H9 (cell line): ENCODE results near the gene ARHGAP9. TPM values are rescaled to one million over a fixed set of nuclear protein-coding genes. Genes with fewer than 3 reads are reported as not detected.

Experiments
- DNase-seq: peaks from one replicate; pipeline ENCODE4 v3.0.0-alpha.2; 2017
- H2AFZ ChIP-seq: one replicate; pipeline ENCODE4 v1.6.1; 2013; ENCODE audit warnings: mild to moderate bottlenecking, low read length, control low read depth, moderate library complexity
- H2AK5ac ChIP-seq: 2 replicates; pipeline ENCODE4 v1.6.1; 2013; ENCODE audit warnings: low read length, control low read depth, mixed read lengths; ENCODE audit not compliant: insufficient read length
- H2BK120ac ChIP-seq: one replicate; pipeline ENCODE4 v1.6.1; 2013; ENCODE audit warnings: low read depth, mild to moderate bottlenecking, low read length, control low read depth, inconsistent platforms; ENCODE audit not compliant: poor library complexity, severe bottlenecking
- H2BK12ac ChIP-seq: 2 replicates; pipeline ENCODE4 v1.6.1; 2013; ENCODE audit warnings: low read length, control low read depth, mixed read lengths, low read depth; ENCODE audit not compliant: insufficient read length
- H2BK15ac ChIP-seq: 2 replicates; pipeline ENCODE4 v1.6.1; 2013; ENCODE audit warnings: low read depth, low read length, control low read depth
- H2BK20ac ChIP-seq: one replicate; pipeline ENCODE4 v1.6.1; 2013; ENCODE audit warnings: low read depth, mild to moderate bottlenecking, low read length, control low read depth, inconsistent platforms; ENCODE audit not compliant: poor library complexity, severe bottlenecking
- H2BK5ac ChIP-seq: 2 replicates; pipeline ENCODE4 v1.6.1; 2013; ENCODE audit warnings: low read length, control low read depth, mixed read lengths; ENCODE audit not compliant: insufficient read length
- H3K14ac ChIP-seq: 2 replicates; pipeline ENCODE4 v1.6.1; 2013; ENCODE audit warnings: low read length, control low read depth; ENCODE audit not compliant: insufficient read depth
- H3K18ac ChIP-seq: 2 replicates; pipeline ENCODE4 v1.6.1; 2013; ENCODE audit warnings: low read depth, mild to moderate bottlenecking, mixed read lengths, low read length, control low read depth; ENCODE audit not compliant: insufficient read length
- H3K23ac ChIP-seq: 2 replicates; pipeline ENCODE4 v1.6.1; 2013; ENCODE audit warnings: low read length, control low read depth, mixed read lengths, low read depth; ENCODE audit not compliant: insufficient read length
- H3K23me2 ChIP-seq: 2 replicates; pipeline ENCODE4 v1.6.1; 2013; ENCODE audit warnings: low read depth, mild to moderate bottlenecking, mixed read lengths, low read length, control low read depth; ENCODE audit not compliant: insufficient read length, poor library complexity, severe bottlenecking
- H3K27ac ChIP-seq: 2 replicates; pipeline ENCODE4 v1.5.1; 2013; ENCODE audit warnings: low read length, control low read depth, mixed read lengths, low read depth; ENCODE audit not compliant: insufficient read length
- H3K27me3 ChIP-seq: 2 replicates; pipeline ENCODE4 v1.6.1; 2013; ENCODE audit warnings: low read length, control low read depth, inconsistent platforms; ENCODE audit not compliant: insufficient read depth
- H3K4ac ChIP-seq: 2 replicates; pipeline ENCODE4 v1.6.1; 2013; ENCODE audit warnings: low read depth, mild to moderate bottlenecking, control low read depth, inconsistent platforms, low read length, moderate library complexity
- H3K4me1 ChIP-seq: 2 replicates; pipeline ENCODE4 v1.6.1; 2013; ENCODE audit warnings: low read length, control low read depth, inconsistent platforms; ENCODE audit not compliant: insufficient read depth
- H3K4me2 ChIP-seq: 2 replicates; pipeline ENCODE4 v1.6.1; 2013; ENCODE audit warnings: low read length, control low read depth, mixed read lengths; ENCODE audit not compliant: insufficient read length, insufficient read depth
- H3K56ac ChIP-seq: 2 replicates; pipeline ENCODE4 v1.6.1; 2013; ENCODE audit warnings: low read depth, mild to moderate bottlenecking, mixed read lengths, low read length, control low read depth; ENCODE audit not compliant: insufficient read length
- H3K79me1 ChIP-seq: 2 replicates; pipeline ENCODE4 v1.6.1; 2013; ENCODE audit warnings: low read depth, mild to moderate bottlenecking, moderate library complexity, low read length, control low read depth, inconsistent platforms; ENCODE audit not compliant: insufficient read depth, poor library complexity, severe bottlenecking
- H3K79me2 ChIP-seq: 2 replicates; pipeline ENCODE4 v1.6.1; 2013; ENCODE audit warnings: low read length, control low read depth, inconsistent platforms; ENCODE audit not compliant: insufficient read depth
- H3K9ac ChIP-seq: 2 replicates; pipeline ENCODE4 v1.6.1; 2013; ENCODE audit warnings: low read length, control low read depth, mixed read lengths; ENCODE audit not compliant: insufficient read length; ENCODE audit errors: extremely low read depth
- H3K9me3 ChIP-seq: one replicate; pipeline ENCODE4 v1.6.1; 2013; ENCODE audit warnings: low read depth, low read length, inconsistent platforms; ENCODE audit not compliant: control insufficient read depth
- H3T11ph ChIP-seq: one replicate; pipeline ENCODE4 v1.6.1; 2013; ENCODE audit warnings: mild to moderate bottlenecking, low read length, control low read depth, inconsistent platforms
- H4K20me1 ChIP-seq: one replicate; pipeline ENCODE4 v1.6.1; 2013; ENCODE audit not compliant: control insufficient read depth, insufficient read length, insufficient read depth
- H4K5ac ChIP-seq: 2 replicates; pipeline ENCODE4 v1.6.1; 2013; ENCODE audit warnings: low read depth, mild to moderate bottlenecking, mixed read lengths, low read length, control low read depth; ENCODE audit not compliant: insufficient read length
- H4K8ac ChIP-seq: replicated peaks from 2 replicates; pipeline ENCODE4 v1.6.1; 2013; ENCODE audit warnings: low read length, control low read depth, mixed read lengths, low read depth; ENCODE audit not compliant: insufficient read length
- H4K91ac ChIP-seq: 2 replicates; pipeline ENCODE4 v1.6.1; 2013; ENCODE audit warnings: low read depth, mild to moderate bottlenecking, moderate library complexity, mixed read lengths, low read length, control low read depth; ENCODE audit not compliant: insufficient read length
- H3K27ac Mint-ChIP-seq, 3 experiments: 2 replicates in 2 of 3; 3 replicates in 1 of 3; pipeline ENCODE4 v1.8.0; 2020 to 2021; ENCODE audit warnings: mixed read lengths in 3 of 3, mild to moderate bottlenecking in 1 of 3, moderate library complexity in 1 of 3
- H3K27me3 Mint-ChIP-seq: 2 replicates; pipeline ENCODE4 v1.8.0; 2021; ENCODE audit warnings: low read depth, mild to moderate bottlenecking, moderate library complexity, mixed read lengths
- H3K36me3 Mint-ChIP-seq, 3 experiments: 2 replicates in 2 of 3; 3 replicates in 1 of 3; pipeline ENCODE4 v1.8.0; 2020 to 2021; ENCODE audit warnings: low read depth in 3 of 3, mixed read lengths in 3 of 3; ENCODE audit not compliant: insufficient read depth in 1 of 3
- H3K4me1 Mint-ChIP-seq, 2 experiments: 2 replicates each; pipeline ENCODE4 v1.8.0; 2020; ENCODE audit warnings: mixed read lengths in 2 of 2
- H3K4me3 Mint-ChIP-seq, 2 experiments: 2 replicates in 1 of 2; 3 replicates in 1 of 2; pipeline ENCODE4 v1.8.0; 2020 to 2021; ENCODE audit warnings: mild to moderate bottlenecking in 2 of 2, mixed read lengths in 2 of 2, moderate library complexity in 1 of 2
- H3K9me3 Mint-ChIP-seq, 2 experiments: 2 replicates in 1 of 2; 3 replicates in 1 of 2; pipeline ENCODE4 v1.8.0; 2020; ENCODE audit warnings: mild to moderate bottlenecking in 2 of 2, mixed read lengths in 2 of 2, moderate library complexity in 1 of 2
- CTCF ChIP-seq: fragments of 200-600 bp; sonication (generic); conservative IDR thresholded peaks from 3 replicates; pipeline ENCODE4 v1.8.0; 2021; ENCODE audit warnings: antibody characterized with exemption, mild to moderate bottlenecking
- WGBS: extraction: QIAGEN DNeasy Blood & Tissue Kit; methylation state at CpG from one replicate; pipeline ENCODE4 v1.1.7; 2013; ENCODE audit warnings: missing lambda C conversion rate, low lambda C conversion rate, mixed read lengths; ENCODE audit not compliant: insufficient read length; ENCODE audit errors: extremely low coverage; 5-methylcytosine and 5-hydroxymethylcytosine counted together
- total RNA-seq: library from RNA; stranded (reverse); gene quantifications from 2 replicates; pipeline ENCODE4 v1.2.1, GENCODE V29; 2021

ARHGAP9 gene
- total RNA-seq, 1 experiment from 2014 or later = 3.7 TPM

DNA sequence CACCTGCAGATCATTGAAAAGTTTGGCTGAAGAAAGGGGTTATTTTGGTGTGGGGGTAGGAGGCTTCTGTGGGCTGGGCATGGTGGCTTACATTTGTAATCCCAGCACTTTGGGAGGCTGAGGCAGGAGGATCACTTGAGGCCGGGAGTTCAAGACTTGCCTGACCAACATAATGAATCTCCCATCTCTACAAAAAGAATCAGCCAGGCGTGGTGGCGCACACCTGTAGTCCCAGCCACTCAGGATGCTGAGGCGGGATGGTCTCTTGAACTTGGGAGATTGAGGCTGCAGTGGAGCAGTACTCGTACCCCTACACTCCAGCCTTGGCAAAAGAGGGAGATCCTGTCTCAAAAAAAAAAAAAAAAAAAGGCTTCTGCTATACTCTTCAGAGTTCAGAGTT is 33.6 kb upstream of the ARHGAP9 start:
- Histone ChIP-seq H3K4me1 (no peaks in the 10 kb centered on the region), H3K9ac (no peak overlapping the region), H2AK5ac (no peak overlapping the region), H3K79me1 (no peaks in the 10 kb centered on the region), H3K14ac (no peak overlapping the region), H2BK12ac (no peak overlapping the region), H3K79me2 (0 out of 2 replicates have a peak, but pooled peaks cover 1% of the 10 kb centered on the region), H4K20me1 (no peaks in the 10 kb centered on the region), H2BK5ac (no peak overlapping the region), H3K4ac (no peak overlapping the region), H3K23ac (no peak overlapping the region), H3K27me3 (no peaks in the 10 kb centered on the region), H2BK120ac (no peak overlapping the region), H2AFZ (no peak overlapping the region), H3K56ac (no peak overlapping the region), H3T11ph (no peak overlapping the region), H2BK15ac (no peak overlapping the region), H3K18ac (no peak overlapping the region), H3K9me3 (no peaks in the 10 kb centered on the region), H3K27ac (no peak overlapping the region), H4K91ac (no peak overlapping the region), H4K8ac (no peak overlapping the region), H3K4me2 (no peak overlapping the region), H3K23me2 (no peaks in the 10 kb centered on the region), H4K5ac (no peak overlapping the region), H2BK20ac (no peak overlapping the region)
- Mint-ChIP-seq H3K4me1 (peaks cover 2 to 5% of the 10 kb centered on the region in 2 experiments), H3K9me3 (peaks cover 0 to 2% of the 10 kb centered on the region in 2 experiments; a peak in 1 of 5 replicates), H3K27ac (no peak overlapping the region), H3K27me3 (0 out of 2 replicates have a peak, but pooled peaks cover 2% of the 10 kb centered on the region), H3K4me3 (no peak overlapping the region), H3K36me3 (peaks cover 76 to 94% (median 82%) of the 10 kb centered on the region in 3 experiments; a peak in 6 of 7 replicates)
- WGBS = no CpG with 5 or more reads among the region's 5 CpGs
- no peak for DNase-seq
- no peak for TF ChIP-seq CTCF
